Caco-2 (cell line): ENCODE results near the gene MYO1H. TPM values are rescaled to one million over a fixed set of nuclear protein-coding genes. Genes with fewer than 3 reads are reported as not detected.
"Not testable (repeated sequence)": the region's sequence is repeated elsewhere in the genome, so short reads cannot be mapped to it uniquely, and the experiment has no call there.

ENCODE experiments used
- BruUV-seq: library from RNA; stranded (reverse); fragments of 400-500 nt; replicated peaks from 2 replicates; lab custom pipeline; 2021; lab: Mats Ljungman, UMichigan
- CTCF ChIA-PET: fragments of 300-600 bp; sonication (Branson Sonifier 250); formaldehyde crosslinking; loops from one replicate; lab custom pipeline; 2022; ENCODE audit warnings: antibody characterized with exemption; lab: Charles Lee
- POLR2A ChIA-PET: fragments of 300-600 bp; sonication (Branson Sonifier 250); formaldehyde crosslinking; loops from one replicate; lab custom pipeline; 2022; ENCODE audit warnings: antibody characterized with exemption; lab: Charles Lee
- DNase-seq, 2 experiments: peaks; one replicate each; pipeline versions ENCODE4 v3.0.0 to v3.0.0-alpha.2; 2020 to 2022
- H3K27me3 ChIP-seq: replicated peaks from 2 replicates; pipeline ENCODE4 v1.6.0; 2011; ENCODE audit warnings: low read length; ENCODE audit not compliant: control insufficient read depth, insufficient read depth
- H3K36me3 ChIP-seq: 2 replicates; pipeline ENCODE4 v1.5.1; 2011; ENCODE audit warnings: low read length; ENCODE audit not compliant: control insufficient read depth, insufficient read depth
- H3K4me1 ChIP-seq: fragments of 250-450 bp; sonication (Bioruptor Pico); 2 replicates; pipeline ENCODE4 v1.5.1; 2020; ENCODE audit warnings: mild to moderate bottlenecking
- H3K4me3 ChIP-seq: 2 replicates; pipeline ENCODE4 v1.5.1; 2011; ENCODE audit warnings: low read depth, mild to moderate bottlenecking, control low read depth, low read length
- H3K9me3 ChIP-seq: fragments of 250-450 bp; sonication (Bioruptor Pico); 2 replicates; pipeline ENCODE4 v1.5.1; 2020; ENCODE audit warnings: mild to moderate bottlenecking, moderate library complexity
- H3K27ac Mint-ChIP-seq: one replicate; pipeline ENCODE4 v1.8.0; 2022; ENCODE audit warnings: mixed read lengths; ENCODE audit not compliant: unreplicated experiment
- H3K27me3 Mint-ChIP-seq: one replicate; pipeline ENCODE4 v1.8.0; 2022; ENCODE audit warnings: mixed read lengths; ENCODE audit not compliant: insufficient read depth, unreplicated experiment
- H3K36me3 Mint-ChIP-seq: one replicate; pipeline ENCODE4 v1.8.0; 2022; ENCODE audit warnings: mild to moderate bottlenecking, mixed read lengths; ENCODE audit not compliant: insufficient read depth, unreplicated experiment
- H3K4me1 Mint-ChIP-seq: one replicate; pipeline ENCODE4 v1.8.0; 2022; ENCODE audit warnings: low read depth, mixed read lengths; ENCODE audit not compliant: unreplicated experiment
- H3K4me3 Mint-ChIP-seq: one replicate; pipeline ENCODE4 v1.8.0; 2022; ENCODE audit warnings: mild to moderate bottlenecking, moderate library complexity, mixed read lengths; ENCODE audit not compliant: unreplicated experiment
- H3K9me3 Mint-ChIP-seq: one replicate; pipeline ENCODE4 v1.8.0; 2022; ENCODE audit warnings: mixed read lengths; ENCODE audit not compliant: unreplicated experiment
- CTCF ChIP-seq, 2 experiments: fragments of 200-600 bp in 1 of 2; IDR thresholded peaks; 1 replicate in 1 of 2; 2 replicates in 1 of 2; pipeline versions ENCODE4 v1.5.1 to v1.8.0; 2011 to 2022; ENCODE audit warnings: antibody characterized with exemption in 1 of 2, control low read depth in 1 of 2, inconsistent platforms in 1 of 2, low read depth in 1 of 2, low read length in 1 of 2, mild to moderate bottlenecking in 1 of 2, moderate library complexity in 1 of 2; ENCODE audit not compliant: insufficient read depth in 1 of 2, severe bottlenecking in 1 of 2, unreplicated experiment in 1 of 2
- intact Hi-C: fragments of 100-400 bp; cut with micrococcal nuclease; formaldehyde crosslinking; loops from one replicate; pipeline ENCODE4 v1.10.0; 2022; ENCODE audit not compliant: unreplicated experiment
- total RNA-seq: library from RNA; stranded (reverse); gene quantifications from 2 replicates; pipeline ENCODE4 v1.2.3, GENCODE V29; 2022

Gene MYO1H
- total RNA-seq, 1 experiment from 2014 or later: 0.18 TPM

DNA sequence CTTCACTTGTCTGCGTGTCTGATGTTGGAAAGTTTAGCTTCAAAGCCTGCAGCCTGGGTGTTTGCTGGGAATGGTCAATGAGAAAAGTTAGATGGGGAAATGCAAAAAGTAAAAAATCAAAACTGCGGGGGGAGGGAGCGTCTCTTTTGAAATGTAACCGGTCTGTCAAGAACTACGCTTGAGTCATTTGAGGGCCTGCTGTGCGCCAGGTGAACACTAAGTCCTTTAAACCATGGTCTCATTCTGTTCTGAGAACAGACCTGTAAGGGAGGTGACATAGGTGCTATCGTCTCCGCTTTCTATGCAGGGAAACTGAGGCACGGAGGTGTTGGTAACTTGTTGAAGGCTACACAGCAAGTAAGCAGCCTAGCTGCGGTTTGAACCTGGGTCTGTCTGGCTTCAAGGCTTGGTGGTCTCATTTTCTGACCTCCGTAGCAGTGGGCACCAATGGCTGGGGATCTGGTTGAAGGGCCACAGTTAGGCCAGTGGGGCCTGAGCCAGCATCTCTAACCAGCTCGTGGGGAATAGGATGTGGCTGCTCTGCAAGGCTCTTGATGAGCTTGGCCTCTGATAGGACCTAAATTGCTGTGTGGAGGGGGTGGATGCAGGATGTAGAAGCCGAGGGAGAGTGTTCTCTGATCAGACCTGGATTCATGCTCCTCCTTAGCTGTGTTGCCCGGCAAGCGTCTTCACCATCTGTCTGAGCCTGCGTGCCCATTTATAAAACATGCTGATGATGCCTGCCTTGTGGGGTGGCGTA lies 87.9 kb downstream of the MYO1H start:
- Histone ChIP-seq H3K4me3 (no peak overlapping the region), H3K4me1 (no peaks in the 10 kb centered on the region), H3K27me3 (no peaks in the 10 kb centered on the region), H3K36me3 (no peaks in the 10 kb centered on the region), H3K9me3 (no peaks in the 10 kb centered on the region)
- Mint-ChIP-seq H3K27ac (no peak overlapping the region), H3K9me3 (no peaks in the 10 kb centered on the region), H3K4me3 (no peak overlapping the region), H3K36me3 (no peaks in the 10 kb centered on the region), H3K27me3 (no peaks in the 10 kb centered on the region), H3K4me1 (no peaks in the 10 kb centered on the region)
- intact Hi-C loops: no loop called here
- ChIA-PET CTCF (interaction anchor here (1.1 kb wide), 1 partner anchor 356 kb away, joined by 5 read pairs; no protein-coding TSS in a partner anchor), POLR2A (interaction anchor here (0.6 kb wide), 1 partner anchor 88 kb away, joined by 8 read pairs; no protein-coding TSS in a partner anchor)
- no peak for TF ChIP-seq CTCF (IDR thresholded peaks at IDR 0.05; ENCODE audit: insufficient read depth in 1 of 2, low read depth in 1 of 2, low read length in 1 of 2, severe bottlenecking in 1 of 2, unreplicated experiment in 1 of 2)
- DNase-seq: no peak
- BruUV-seq: no TSS peak

DNA sequence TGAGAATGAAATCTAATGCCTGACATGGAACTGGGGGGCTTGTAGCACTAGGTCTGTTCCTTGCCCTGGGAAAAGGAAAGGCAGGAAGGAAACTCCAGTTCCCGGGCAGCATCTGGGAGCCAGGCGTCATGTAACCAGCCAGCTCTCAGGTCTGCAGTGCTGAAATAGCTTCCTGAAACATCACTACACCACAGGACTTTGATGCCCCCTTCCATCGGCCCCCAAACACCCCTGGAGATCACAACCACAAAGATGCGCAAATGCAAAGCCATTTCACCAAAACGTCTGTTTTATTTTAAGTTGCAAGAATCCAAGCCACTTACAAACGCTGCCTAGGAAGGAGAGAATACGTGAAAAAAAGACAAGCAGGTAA lies 88.5 kb downstream of the MYO1H start:
- Histone ChIP-seq H3K4me3 (no peak overlapping the region), H3K36me3 (no peaks in the 10 kb centered on the region), H3K4me1 (no peaks in the 10 kb centered on the region), H3K9me3 (no peaks in the 10 kb centered on the region), H3K27me3 (no peaks in the 10 kb centered on the region)
- no peak overlapping the region for H3K27ac Mint-ChIP-seq
- no peaks in the 10 kb centered on the region for H3K36me3 Mint-ChIP-seq
- no peaks in the 10 kb centered on the region for H3K27me3 Mint-ChIP-seq
- no peak for DNase-seq
- H3K9me3 Mint-ChIP-seq: no peaks in the 10 kb centered on the region
- no peak overlapping the region for H3K4me3 Mint-ChIP-seq
- intact Hi-C loops: no loop called here
- no peak for TF ChIP-seq CTCF (IDR thresholded peaks at IDR 0.05; ENCODE audit: insufficient read depth in 1 of 2, low read depth in 1 of 2, low read length in 1 of 2, severe bottlenecking in 1 of 2, unreplicated experiment in 1 of 2)
- ChIA-PET CTCF (no interaction called here), POLR2A (no interaction called here)
- BruUV-seq: no TSS peak
- H3K4me1 Mint-ChIP-seq: no peaks in the 10 kb centered on the region

GRCh38 chr12:109439181-109439580 lies 91.5 kb downstream of the MYO1H start:
- intact Hi-C loops: no loop called here
- Histone ChIP-seq H3K9me3 (no peaks in the 10 kb centered on the region), H3K27me3 (no peaks in the 10 kb centered on the region), H3K4me3 (no peak overlapping the region), H3K4me1 (no peaks in the 10 kb centered on the region), H3K36me3 (no peaks in the 10 kb centered on the region)
- Mint-ChIP-seq H3K27ac (no peak overlapping the region), H3K27me3 (no peaks in the 10 kb centered on the region), H3K36me3 (peaks cover 3% of the 10 kb centered on the region), H3K4me3 (no peak overlapping the region), H3K4me1 (no peaks in the 10 kb centered on the region), H3K9me3 (no peaks in the 10 kb centered on the region)
- ChIA-PET CTCF (no interaction called here), POLR2A (no interaction called here)
- no peak for TF ChIP-seq CTCF (IDR thresholded peaks at IDR 0.05; ENCODE audit: insufficient read depth in 1 of 2, low read depth in 1 of 2, low read length in 1 of 2, severe bottlenecking in 1 of 2, unreplicated experiment in 1 of 2)
- DNase-seq: no peak
- no TSS peak for BruUV-seq

- H3K9me3 Mint-ChIP-seq, H3K27ac Mint-ChIP-seq, H3K4me1 ChIP-seq, H3K27me3 ChIP-seq, CTCF ChIA-PET, H3K36me3 ChIP-seq, BruUV-seq, H3K4me3 ChIP-seq, H3K4me1 Mint-ChIP-seq, intact Hi-C loops, DNase-seq, H3K9me3 ChIP-seq, H3K4me3 Mint-ChIP-seq, H3K36me3 Mint-ChIP-seq, POLR2A ChIA-PET, H3K27me3 Mint-ChIP-seq: not testable (repeated sequence)
Measured at GRCh38 chr12:109439951-109440350, 92.3 kb downstream of the MYO1H start.
